Coronary artery (tissue), 2 donors: Measurements from ENCODE around the gene OR2L3.

Source experiments
- DNase-seq: peaks from one replicate; pipeline ENCODE4 v3.0.0-alpha.2; 2017; ENCODE audit warnings: low spot score
- H3K27ac ChIP-seq, 2 donors: fragments of 200-600 bp; sonication (generic); one replicate each; pipeline ENCODE4 v1.5.1; 2016 to 2019
- H3K4me3 ChIP-seq: fragments of 200-600 bp; sonication (generic); 2 replicates; pipeline ENCODE4 v1.5.1; 2016; ENCODE audit warnings: mild to moderate bottlenecking, moderate library complexity
- TF ChIP-seq, protein P1 (sequence below): fragments of 200-600 bp; sonication (generic); IDR thresholded peaks from one replicate; pipeline ENCODE4 v1.5.1; 2019; ENCODE audit warnings: antibody characterized with exemption

The OR2L3 gene, protein sequence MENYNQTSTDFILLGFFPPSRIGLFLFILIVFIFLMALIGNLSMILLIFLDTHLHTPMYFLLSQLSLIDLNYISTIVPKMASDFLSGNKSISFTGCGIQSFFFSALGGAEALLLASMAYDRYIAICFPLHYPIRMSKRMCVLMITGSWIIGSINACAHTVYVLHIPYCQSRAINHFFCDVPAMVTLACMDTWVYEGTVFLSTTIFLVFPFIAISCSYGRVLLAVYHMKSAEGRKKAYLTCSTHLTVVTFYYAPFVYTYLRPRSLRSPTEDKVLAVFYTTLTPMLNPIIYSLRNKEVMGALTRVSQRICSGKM

DNA sequence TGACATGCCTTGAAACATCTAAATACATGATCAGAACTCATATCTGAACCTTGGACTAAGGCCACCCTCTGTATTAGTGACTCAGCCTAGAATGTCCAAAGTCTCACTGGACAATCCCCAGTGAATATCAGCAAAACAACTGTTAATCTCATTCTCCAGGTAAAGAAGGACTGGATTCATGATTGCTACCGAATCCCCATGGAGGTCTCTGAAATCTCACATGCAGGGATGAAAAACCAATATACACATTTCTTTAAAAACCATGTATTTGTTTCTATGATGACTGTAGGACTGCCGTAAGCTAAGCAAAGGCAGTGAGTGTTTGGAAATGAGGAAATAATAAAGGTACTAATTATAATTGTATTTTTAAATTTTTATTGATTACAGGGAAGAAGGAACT is at the start of gene OR2L3:
OR2L3 (plus strand) TSS at position 301 of the 400 bp plus-strand sequence. CDS start 13,846 bp downstream, outside the sequence.
- no peak within 1 kb of the TSS for H3K4me3 ChIP-seq
- DNase-seq = no peak
- no peak within 1 kb of the TSS for H3K27ac ChIP-seq
- TF ChIP-seq, protein P1, sequence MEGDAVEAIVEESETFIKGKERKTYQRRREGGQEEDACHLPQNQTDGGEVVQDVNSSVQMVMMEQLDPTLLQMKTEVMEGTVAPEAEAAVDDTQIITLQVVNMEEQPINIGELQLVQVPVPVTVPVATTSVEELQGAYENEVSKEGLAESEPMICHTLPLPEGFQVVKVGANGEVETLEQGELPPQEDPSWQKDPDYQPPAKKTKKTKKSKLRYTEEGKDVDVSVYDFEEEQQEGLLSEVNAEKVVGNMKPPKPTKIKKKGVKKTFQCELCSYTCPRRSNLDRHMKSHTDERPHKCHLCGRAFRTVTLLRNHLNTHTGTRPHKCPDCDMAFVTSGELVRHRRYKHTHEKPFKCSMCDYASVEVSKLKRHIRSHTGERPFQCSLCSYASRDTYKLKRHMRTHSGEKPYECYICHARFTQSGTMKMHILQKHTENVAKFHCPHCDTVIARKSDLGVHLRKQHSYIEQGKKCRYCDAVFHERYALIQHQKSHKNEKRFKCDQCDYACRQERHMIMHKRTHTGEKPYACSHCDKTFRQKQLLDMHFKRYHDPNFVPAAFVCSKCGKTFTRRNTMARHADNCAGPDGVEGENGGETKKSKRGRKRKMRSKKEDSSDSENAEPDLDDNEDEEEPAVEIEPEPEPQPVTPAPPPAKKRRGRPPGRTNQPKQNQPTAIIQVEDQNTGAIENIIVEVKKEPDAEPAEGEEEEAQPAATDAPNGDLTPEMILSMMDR = no peak

DNA sequence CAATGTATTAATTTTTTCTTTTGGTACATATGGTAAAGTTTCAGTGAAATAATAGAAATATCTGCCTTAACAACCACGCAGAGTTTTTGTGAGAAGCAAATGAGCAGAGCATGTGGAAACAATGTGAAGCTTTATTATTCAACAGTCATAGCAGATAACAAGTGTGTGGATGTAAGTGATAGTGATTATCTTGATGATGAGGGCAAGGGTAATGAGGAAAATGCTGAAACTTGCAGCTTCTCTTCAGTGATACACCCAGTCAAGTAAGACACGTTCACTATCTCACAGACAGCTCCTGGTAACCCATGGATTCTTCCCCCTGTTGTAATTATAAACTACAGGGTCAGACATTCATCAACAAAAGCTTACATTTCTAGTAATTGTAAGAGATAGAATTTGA is 47.8 kb upstream of the OR2L3 start:
- no peak overlapping the region for H3K27ac ChIP-seq
- H3K4me3 ChIP-seq = no peak overlapping the region
- TF ChIP-seq, protein P1 = no peak
- DNase-seq = no peak

DNA sequence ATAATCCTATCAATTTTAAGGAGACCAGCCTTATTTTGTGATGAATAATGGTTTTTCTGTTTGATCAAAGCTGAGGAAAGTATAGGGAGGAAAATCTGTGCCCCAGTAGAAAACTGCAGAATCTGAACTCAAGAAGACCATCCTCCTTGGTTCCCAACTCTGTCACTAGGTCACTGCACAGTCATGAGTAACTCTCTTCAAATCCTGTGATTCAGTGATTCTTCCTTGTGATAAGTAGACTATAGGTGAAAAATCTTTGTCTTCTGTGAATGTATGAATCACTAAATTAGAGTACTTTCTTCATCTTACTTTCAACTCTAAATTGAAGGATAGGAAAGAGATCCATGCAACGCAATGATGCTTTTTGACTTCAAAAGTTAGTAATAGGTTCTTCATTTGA is 46.5 kb upstream of the OR2L3 start:
- TF ChIP-seq, protein P1 = no peak
- H3K4me3 ChIP-seq = no peak overlapping the region
- no peak overlapping the region for H3K27ac ChIP-seq
- no peak for DNase-seq

DNA sequence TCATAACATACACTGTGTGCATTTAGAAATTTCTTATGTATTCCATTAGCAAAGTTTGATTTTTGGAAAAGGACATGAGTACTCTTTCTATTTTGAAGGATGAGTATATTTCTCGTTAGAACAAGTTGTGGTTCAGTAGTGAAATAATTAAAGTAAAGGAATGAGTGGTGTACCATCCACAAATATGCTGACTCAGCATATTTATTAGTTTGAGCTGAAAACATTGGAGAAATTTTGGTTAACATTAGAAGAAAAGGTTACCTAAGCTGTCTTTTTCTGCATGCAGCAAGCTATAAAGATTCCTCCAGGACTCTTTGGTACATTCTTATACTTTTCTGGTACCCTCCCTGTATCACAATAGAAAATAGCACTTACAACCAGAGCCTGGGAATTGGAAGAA is 38.9 kb upstream of the OR2L3 start:
- DNase-seq = no peak
- TF ChIP-seq, protein P1 = no peak
- Histone ChIP-seq H3K27ac (no peak overlapping the region), H3K4me3 (no peak overlapping the region)

DNA sequence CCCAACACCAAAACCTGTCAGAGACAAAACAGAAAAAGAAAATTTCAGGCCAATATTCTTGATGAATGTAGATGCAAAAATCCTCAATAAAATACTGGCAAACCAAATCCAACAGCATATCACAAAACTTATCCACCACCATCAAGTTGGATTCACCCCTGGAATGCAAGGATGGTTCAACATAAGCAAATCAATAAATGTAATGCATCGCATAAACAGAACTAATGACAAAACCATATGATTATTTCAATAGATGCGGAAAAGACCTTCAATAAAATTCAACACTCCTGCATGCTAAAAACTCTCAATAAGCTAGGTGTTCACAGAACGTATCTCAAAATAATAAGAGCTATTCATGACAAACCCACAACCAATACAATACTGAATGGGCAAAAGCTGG is 37.0 kb upstream of the OR2L3 start:
- no peak overlapping the region for H3K27ac ChIP-seq
- TF ChIP-seq, protein P1 = no peak
- no peak for DNase-seq
- H3K4me3 ChIP-seq = no peak overlapping the region

DNA sequence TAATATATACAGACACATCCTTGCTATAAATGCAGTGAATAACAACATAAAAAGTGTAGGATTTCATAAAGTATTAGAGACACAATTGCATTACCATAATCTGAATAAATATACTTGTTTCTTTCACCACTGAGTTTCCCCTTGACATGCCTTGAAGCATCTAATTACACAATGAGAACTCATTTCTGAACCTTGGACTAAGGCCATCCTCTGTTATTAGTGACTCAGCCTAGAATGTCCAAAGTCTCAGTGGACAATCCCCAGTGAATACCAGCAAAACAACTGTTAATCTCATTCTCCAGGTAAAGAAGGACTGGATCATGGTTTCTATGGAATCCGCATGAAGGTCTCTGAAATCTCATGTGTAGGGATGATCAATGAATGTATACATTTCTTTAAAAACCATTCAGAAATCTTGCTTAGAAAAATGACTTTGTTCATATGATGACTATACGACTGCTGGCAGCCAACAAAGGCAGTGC is 33.4 kb upstream of the OR2L3 start, which contains the start of gene OR2L5:
OR2L5 (plus strand) TSS at position 432 of the 482 bp plus-strand sequence. CDS start 8,288 bp downstream, outside the sequence.
- no peak within 1 kb of the TSS for H3K27ac ChIP-seq
- TF ChIP-seq, protein P1 = no peak
- no peak for DNase-seq
- H3K4me3 ChIP-seq = no peak within 1 kb of the TSS

DNA sequence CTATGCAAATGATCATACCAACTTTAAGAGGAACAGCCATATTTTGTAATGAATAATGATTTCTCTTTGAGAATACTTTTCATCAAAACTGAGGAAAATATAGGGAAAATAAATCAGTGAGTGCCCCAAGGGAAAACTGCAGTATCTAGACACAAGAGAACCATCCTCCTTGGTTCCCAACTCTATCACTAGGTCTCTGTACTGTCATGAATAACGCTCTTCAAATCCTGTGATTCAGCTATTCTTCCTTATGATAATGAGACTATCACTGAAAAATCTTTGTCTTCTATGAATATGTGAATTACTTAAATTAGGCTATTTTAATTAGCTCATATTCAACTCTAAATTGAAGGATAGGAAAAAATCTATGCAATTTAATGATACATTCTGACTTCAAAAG is 30.8 kb upstream of the OR2L3 start:
- H3K27ac ChIP-seq = no peak overlapping the region
- TF ChIP-seq, protein P1 = no peak
- DNase-seq = no peak
- H3K4me3 ChIP-seq = no peak overlapping the region
